K562 (cell line): ENCODE measurements around the gene KCNH2. TPM values are rescaled to one million over a fixed set of nuclear protein-coding genes. Genes with fewer than 3 reads are reported as not detected.
A peak's percentile ranks its signal among the peaks of the same experiment; 100 is the strongest.

Experiments used
- BHLHE40 ChIP-seq: IDR thresholded peaks from 2 replicates; pipeline ENCODE4 v1.6.1; 2011; ENCODE audit warnings: low read length, improper control_type of control experiment
- CBX2 ChIP-seq: fragments of 200-600 bp; sonication (generic); IDR thresholded peaks from one replicate; pipeline ENCODE4 v1.6.1; 2012; ENCODE audit warnings: mild to moderate bottlenecking, low read length, inconsistent platforms; ENCODE audit not compliant: insufficient read depth, poor library complexity, severe bottlenecking
- DLX4 ChIP-seq: fragments of 250-450 bp; sonication (Bioruptor Pico); IDR thresholded peaks from 2 replicates; pipeline ENCODE4 v1.6.1; 2021; ENCODE audit warnings: mild to moderate bottlenecking
- DMBX1 ChIP-seq: fragments of 250-450 bp; sonication (Bioruptor Pico); IDR thresholded peaks from 2 replicates; pipeline ENCODE4 v1.8.0; 2022; ENCODE audit warnings: inconsistent platforms, mild to moderate bottlenecking, moderate library complexity, borderline replicate concordance
- EP300 ChIP-seq: IDR thresholded peaks from 2 replicates; pipeline ENCODE4 v1.6.1; 2012; ENCODE audit warnings: low read length, improper control_type of control experiment
- GABPB1 ChIP-seq: sonication (generic); formaldehyde crosslinking; IDR thresholded peaks from 2 replicates; pipeline ENCODE4 v1.8.0; 2022; ENCODE audit warnings: mild to moderate bottlenecking, missing genetic modification reagents
- MECOM ChIP-seq: fragments of 250-450 bp; sonication (Bioruptor Pico); IDR thresholded peaks from 2 replicates; pipeline ENCODE4 v1.8.0; 2022; ENCODE audit warnings: inconsistent platforms
- MEIS2 ChIP-seq: fragments of 450-650 bp; IDR thresholded peaks from 2 replicates; pipeline ENCODE4 v1.6.1; 2014; ENCODE audit warnings: mild to moderate bottlenecking; ENCODE audit not compliant: partially characterized antibody
- NR2C1 ChIP-seq, 2 experiments: fragments of 450-650 bp; IDR thresholded peaks; 2 replicates each; pipeline ENCODE4 v1.6.1; 2017; ENCODE audit warnings: mild to moderate bottlenecking in 2 of 2, antibody characterized with exemption in 1 of 2, inconsistent platforms in 1 of 2, missing compliant biosample characterization in 1 of 2, missing genetic modification characterization in 1 of 2
- RFX5 ChIP-seq: IDR thresholded peaks from 2 replicates; pipeline ENCODE4 v1.6.1; 2011; ENCODE audit warnings: low read depth, mild to moderate bottlenecking, improper control_type of control experiment, low read length
- SIRT6 ChIP-seq: IDR thresholded peaks from one replicate; pipeline ENCODE4 v1.6.1; 2012; ENCODE audit warnings: low read depth, mild to moderate bottlenecking, control low read depth, inconsistent platforms, low read length, moderate library complexity
- TAF1 ChIP-seq: IDR thresholded peaks from 2 replicates; pipeline ENCODE4 v1.6.1; 2011; ENCODE audit warnings: mild to moderate bottlenecking, low read length, moderate library complexity; ENCODE audit not compliant: insufficient read depth, control insufficient read depth, severe bottlenecking; ENCODE audit errors: extremely low read depth
- TCF3 ChIP-seq: sonication (generic); formaldehyde crosslinking; IDR thresholded peaks from 2 replicates; pipeline ENCODE4 v1.4.0; 2020; ENCODE audit warnings: mild to moderate bottlenecking, missing genetic modification reagents
- TGIF2 ChIP-seq: sonication (generic); formaldehyde crosslinking; IDR thresholded peaks from 2 replicates; pipeline ENCODE4 v1.8.1; 2022; ENCODE audit warnings: mild to moderate bottlenecking, missing genetic modification reagents, moderate library complexity
- YY1 ChIP-seq, 3 experiments: IDR thresholded peaks; 2 replicates each; pipeline ENCODE4 v1.6.1; 2011; ENCODE audit warnings: low read length in 2 of 3, mild to moderate bottlenecking in 2 of 3, moderate library complexity in 2 of 3, borderline replicate concordance in 1 of 3, control low read depth in 1 of 3, low read depth in 1 of 3; ENCODE audit not compliant: insufficient read depth in 3 of 3, insufficient replicate concordance in 2 of 3, control insufficient read depth in 1 of 3, insufficient read length in 1 of 3; ENCODE audit errors: extremely low read depth in 1 of 3
- ZBTB33 ChIP-seq: sonication (generic); formaldehyde crosslinking; IDR thresholded peaks from 2 replicates; pipeline ENCODE4 v1.8.1; 2023; ENCODE audit warnings: mild to moderate bottlenecking, missing genetic modification reagents
- ZFP30 ChIP-seq: fragments of 250-450 bp; sonication (Bioruptor Pico); IDR thresholded peaks from 2 replicates; pipeline ENCODE4 v1.8.0; 2022; ENCODE audit warnings: moderate library complexity, mild to moderate bottlenecking, inconsistent platforms, borderline replicate concordance
- ZNF165 ChIP-seq: fragments of 250-450 bp; sonication (Bioruptor Pico); IDR thresholded peaks from 2 replicates; pipeline ENCODE4 v1.4.0; 2020; ENCODE audit warnings: borderline replicate concordance
- ZNF586 ChIP-seq: fragments of 450-650 bp; formaldehyde crosslinking; conservative IDR thresholded peaks from 2 replicates; pipeline ENCODE4 v1.4.0; 2020; ENCODE audit warnings: mild to moderate bottlenecking, moderate library complexity
- ZNF592 ChIP-seq: fragments of 450-650 bp; IDR thresholded peaks from 2 replicates; pipeline ENCODE4 v1.6.1; 2017; ENCODE audit warnings: antibody characterized with exemption, mild to moderate bottlenecking
- ZNF695 ChIP-seq: fragments of 450-650 bp; formaldehyde crosslinking; IDR thresholded peaks from 2 replicates; pipeline ENCODE4 v1.4.0; 2020; ENCODE audit warnings: mild to moderate bottlenecking, moderate library complexity
- ZNF785 ChIP-seq: fragments of 250-450 bp; sonication (Bioruptor Pico); IDR thresholded peaks from 2 replicates; pipeline ENCODE4 v1.4.0; 2020; ENCODE audit warnings: mild to moderate bottlenecking
- polyA plus RNA-seq, 8 experiments: library from polyadenylated mRNA; depleted of rRNA in 4 of 8; stranded (reverse) in 5 of 8; unstranded in 3 of 8; fragments of >200 nt; fragmentation: Nextera tagmentation in 2 of 8; fragmentation: Illumina TruSeq in 1 of 8; extraction: Ambion mirVana in 2 of 8; extraction: Trizol in 1 of 8; gene quantifications; 2 replicates each; pipeline versions ENCODE4 v1.2.1 to v1.2.3, GENCODE V29; 2011 to 2014; ENCODE audit warnings: inconsistent platforms in 1 of 8, missing spikeins in 1 of 8
- total RNA-seq, 7 experiments: library from RNA; depleted of rRNA in 6 of 7; stranded (reverse); fragments of >200 nt in 6 of 7; fragmentation: Illumina TruSeq in 2 of 7; extraction: Trizol in 2 of 7; gene quantifications; 2 replicates each; pipeline versions ENCODE4 v1.2.1 to v1.2.3, GENCODE V29; 2011 to 2021; ENCODE audit warnings: low replicate concordance in 1 of 7

The KCNH2 gene
- total and polyA plus RNA-seq, 9 of the 15 experiments (the other 6 are each of a cell fraction or from before 2014, with no cell fraction given), result 18.1 to 368 (median 218) TPM

- TF ChIP-seq YY1 (IDR thresholded peaks at IDR 0.05; ENCODE audit: borderline replicate concordance in 1 of 3, control insufficient read depth in 1 of 3, extremely low read depth in 1 of 3, insufficient read depth in 3 of 3, insufficient read length in 1 of 3, insufficient replicate concordance in 2 of 3, low read depth in 1 of 3, low read length in 2 of 3), result peak in 2 of 3 experiments; percentile 46 to 71
- 0 out of 2 replicates have a peak, but pooled peaks have one; percentile 10 for TF ChIP-seq ZNF586
- TF ChIP-seq TAF1, result no peak
- no peak for TF ChIP-seq NR2C1 (IDR thresholded peaks at IDR 0.05)
- TF ChIP-seq NR2C1 (tag; IDR thresholded peaks at IDR 0.05), result peak; percentile 76
- no peak for TF ChIP-seq SIRT6
- TF ChIP-seq ZFP30 (CRISPR knock-in tag), result no peak
- TF ChIP-seq MEIS2, result peak; percentile 98
- 0 out of 2 replicates have a peak, but pooled peaks have one; percentile 17 for TF ChIP-seq EP300
- peak; percentile 21; the same call in 1 of the 2 replicates for TF ChIP-seq GABPB1 (CRISPR knock-in tag)
- TF ChIP-seq DMBX1, result peak; percentile 85; the same call in 1 of the 2 replicates
- no peak for TF ChIP-seq ZNF592
- TF ChIP-seq BHLHE40, result peak; percentile 29; the same call in 1 of the 2 replicates
- no peak for TF ChIP-seq TGIF2 (CRISPR knock-in tag)
- peak; percentile 33; the same call in 1 of the 2 replicates for TF ChIP-seq ZNF695
- TF ChIP-seq TCF3 (CRISPR knock-in tag), result peak; percentile 16; the same call in 1 of the 2 replicates
- peak; percentile 38; the same call in 1 of the 2 replicates for TF ChIP-seq ZNF785 (CRISPR knock-in tag)
- TF ChIP-seq ZBTB33, result peak; percentile 99
- 0 out of 2 replicates have a peak, but pooled peaks have one; percentile 66 for TF ChIP-seq MECOM (CRISPR knock-in tag)
- no peak for TF ChIP-seq RFX5
- TF ChIP-seq CBX2, result no peak
- TF ChIP-seq DLX4 (CRISPR knock-in tag), result no peak
- TF ChIP-seq ZNF165 (CRISPR knock-in tag), result peak; percentile 79
Measured at GRCh38 chr7:150958597-150958996, 19.5 kb downstream of the KCNH2 start (continued).
